ENCODE results near the gene RALY.

DNA sequence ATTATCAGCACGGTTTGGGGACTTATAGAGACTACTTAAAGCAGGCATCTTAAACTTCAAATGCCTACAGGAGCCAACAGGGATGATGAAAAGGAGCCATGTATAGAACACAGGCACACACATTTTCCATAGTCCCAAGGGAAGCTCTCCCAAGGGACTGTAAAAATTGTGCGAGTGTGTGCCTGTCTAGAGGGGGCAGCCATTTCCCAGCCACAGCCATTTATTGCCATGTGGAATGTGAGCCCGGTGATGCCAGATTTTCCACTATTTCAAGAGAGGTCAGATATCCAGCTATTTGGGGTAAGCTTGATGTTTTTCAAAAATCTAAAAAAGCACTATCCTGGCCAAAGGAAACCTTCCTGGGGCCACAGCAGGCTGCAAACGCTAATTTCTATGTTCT lies 24.1 kb upstream of the RALY start:
- TF ChIP-seq, protein P1, sequence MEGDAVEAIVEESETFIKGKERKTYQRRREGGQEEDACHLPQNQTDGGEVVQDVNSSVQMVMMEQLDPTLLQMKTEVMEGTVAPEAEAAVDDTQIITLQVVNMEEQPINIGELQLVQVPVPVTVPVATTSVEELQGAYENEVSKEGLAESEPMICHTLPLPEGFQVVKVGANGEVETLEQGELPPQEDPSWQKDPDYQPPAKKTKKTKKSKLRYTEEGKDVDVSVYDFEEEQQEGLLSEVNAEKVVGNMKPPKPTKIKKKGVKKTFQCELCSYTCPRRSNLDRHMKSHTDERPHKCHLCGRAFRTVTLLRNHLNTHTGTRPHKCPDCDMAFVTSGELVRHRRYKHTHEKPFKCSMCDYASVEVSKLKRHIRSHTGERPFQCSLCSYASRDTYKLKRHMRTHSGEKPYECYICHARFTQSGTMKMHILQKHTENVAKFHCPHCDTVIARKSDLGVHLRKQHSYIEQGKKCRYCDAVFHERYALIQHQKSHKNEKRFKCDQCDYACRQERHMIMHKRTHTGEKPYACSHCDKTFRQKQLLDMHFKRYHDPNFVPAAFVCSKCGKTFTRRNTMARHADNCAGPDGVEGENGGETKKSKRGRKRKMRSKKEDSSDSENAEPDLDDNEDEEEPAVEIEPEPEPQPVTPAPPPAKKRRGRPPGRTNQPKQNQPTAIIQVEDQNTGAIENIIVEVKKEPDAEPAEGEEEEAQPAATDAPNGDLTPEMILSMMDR (conservative IDR thresholded peaks at IDR 0.05; ENCODE audit: low read length) = no peak
- no peak for TF ChIP-seq EZH2phosphoT487 (IDR thresholded peaks at IDR 0.05; ENCODE audit: borderline replicate concordance)

Data from Loucy (cell line).